Loucy (cell line): Measurements from ENCODE around the gene SLC9A9.
"Not testable (repeated sequence)": the region's sequence is repeated elsewhere in the genome, so short reads cannot be mapped to it uniquely, and the experiment has no call there.

Experiments
- CTCF ChIP-seq: fragments of 200-600 bp; sonication (generic); conservative IDR thresholded peaks from 2 replicates; pipeline ENCODE4 v1.5.1; 2014; ENCODE audit warnings: mild to moderate bottlenecking, antibody characterized with exemption, low read length
- EZH2phosphoT487 ChIP-seq: fragments of 200-600 bp; IDR thresholded peaks from 2 replicates; pipeline ENCODE4 v1.6.1; 2018; ENCODE audit warnings: antibody characterized with exemption, mild to moderate bottlenecking, moderate library complexity, borderline replicate concordance

DNA sequence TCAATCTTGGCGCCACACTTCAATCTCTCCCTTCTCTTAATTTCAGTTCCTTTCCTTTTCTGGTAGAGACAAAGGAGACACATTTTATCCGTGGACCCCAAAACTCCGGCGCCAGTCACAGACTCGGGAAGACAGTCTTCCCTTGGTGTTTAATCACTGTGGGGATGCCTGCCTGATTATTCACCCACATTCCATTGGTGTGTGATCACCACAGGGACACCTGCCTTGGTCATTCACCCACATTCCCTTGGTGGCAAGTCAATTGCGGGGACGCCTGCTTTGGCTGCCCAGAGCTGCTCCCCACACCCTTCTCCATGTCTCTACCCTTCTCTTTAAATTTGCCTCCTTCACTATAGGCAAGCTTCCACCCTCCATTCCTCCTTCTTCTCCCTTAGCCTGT, 50.1 kb downstream of the SLC9A9 start:
- not testable (repeated sequence) for TF ChIP-seq CTCF, EZH2phosphoT487
